Testis (tissue), 2 donors: Measurements from ENCODE around the gene RAMAC.

Experiments used
- POLR2A ChIP-seq: fragments of 450-650 bp; IDR thresholded peaks from one replicate; pipeline ENCODE4 v1.6.1; 2017; ENCODE audit warnings: antibody characterized with exemption, mild to moderate bottlenecking, moderate library complexity
- TF ChIP-seq, protein P1 (sequence below), 3 experiments: fragments of 450-650 bp in 2 of 3; fragments of 200-600 bp in 1 of 3; sonication (generic) in 1 of 3; IDR thresholded peaks; one replicate each; pipeline ENCODE4 v1.5.1; 2016 to 2019; ENCODE audit warnings: antibody characterized with exemption in 3 of 3, mild to moderate bottlenecking in 2 of 3, moderate library complexity in 1 of 3

DNA sequence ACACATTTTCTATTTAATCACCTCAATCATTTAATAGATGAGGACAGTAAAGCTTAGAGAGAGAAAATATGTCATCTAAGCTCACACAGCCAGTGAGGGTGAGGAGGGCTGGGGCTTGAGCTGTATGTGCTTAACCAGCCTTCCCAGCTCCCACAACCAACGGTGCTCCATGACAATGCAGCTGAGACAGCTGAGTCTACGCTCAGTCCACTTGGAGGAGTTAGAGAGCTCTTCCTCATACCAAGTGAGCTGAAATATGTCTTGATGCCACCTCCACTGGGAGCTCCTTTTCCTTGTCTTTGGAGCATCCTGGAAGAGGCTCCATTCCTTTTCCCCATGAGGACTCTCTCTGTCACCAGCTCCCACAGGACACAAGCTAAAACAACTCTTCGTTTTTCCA lies 42.8 kb upstream of the RAMAC start:
- no peak for TF ChIP-seq POLR2A
- TF ChIP-seq, protein P1, sequence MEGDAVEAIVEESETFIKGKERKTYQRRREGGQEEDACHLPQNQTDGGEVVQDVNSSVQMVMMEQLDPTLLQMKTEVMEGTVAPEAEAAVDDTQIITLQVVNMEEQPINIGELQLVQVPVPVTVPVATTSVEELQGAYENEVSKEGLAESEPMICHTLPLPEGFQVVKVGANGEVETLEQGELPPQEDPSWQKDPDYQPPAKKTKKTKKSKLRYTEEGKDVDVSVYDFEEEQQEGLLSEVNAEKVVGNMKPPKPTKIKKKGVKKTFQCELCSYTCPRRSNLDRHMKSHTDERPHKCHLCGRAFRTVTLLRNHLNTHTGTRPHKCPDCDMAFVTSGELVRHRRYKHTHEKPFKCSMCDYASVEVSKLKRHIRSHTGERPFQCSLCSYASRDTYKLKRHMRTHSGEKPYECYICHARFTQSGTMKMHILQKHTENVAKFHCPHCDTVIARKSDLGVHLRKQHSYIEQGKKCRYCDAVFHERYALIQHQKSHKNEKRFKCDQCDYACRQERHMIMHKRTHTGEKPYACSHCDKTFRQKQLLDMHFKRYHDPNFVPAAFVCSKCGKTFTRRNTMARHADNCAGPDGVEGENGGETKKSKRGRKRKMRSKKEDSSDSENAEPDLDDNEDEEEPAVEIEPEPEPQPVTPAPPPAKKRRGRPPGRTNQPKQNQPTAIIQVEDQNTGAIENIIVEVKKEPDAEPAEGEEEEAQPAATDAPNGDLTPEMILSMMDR (IDR thresholded peaks at IDR 0.05) = no peak
